Measurements from ENCODE around the gene HMG20B. TPM values are rescaled to one million over a fixed set of nuclear protein-coding genes. Genes with fewer than 3 reads are reported as not detected.

Gene HMG20B
- total and polyA plus RNA-seq, 2 experiments from 2014 or later = 62.6 to 82.3 TPM

DNA sequence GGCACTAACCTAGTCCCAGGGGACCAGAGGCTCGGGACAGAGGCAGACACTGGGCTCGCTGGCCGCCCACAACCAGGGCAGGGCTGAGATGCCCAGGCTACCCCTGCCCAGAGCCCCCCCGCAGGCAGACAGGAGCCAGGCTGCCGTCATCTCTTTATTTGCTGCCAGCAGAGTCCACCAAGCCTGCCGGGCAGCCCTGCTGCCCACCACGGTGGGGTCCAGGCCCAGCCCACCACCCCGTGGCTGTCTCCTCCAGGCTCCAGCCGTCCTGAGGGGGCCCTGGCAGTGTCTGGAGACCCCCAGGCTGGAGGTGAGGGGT is 28.7 kb upstream of the HMG20B start:
- no peak overlapping the region for H2AFZ ChIP-seq
- no peak overlapping the region for H3K4me2 ChIP-seq
- H3K79me2 ChIP-seq = no peaks in the 10 kb centered on the region
- no peaks in the 10 kb centered on the region for H3K27me3 ChIP-seq
- no peaks in the 10 kb centered on the region for H4K20me1 ChIP-seq (ENCODE audit: insufficient read depth, poor library complexity, severe bottlenecking)
- WGBS (ENCODE audit: low lambda C conversion rate, missing lambda C conversion rate) = 87% methylated on average over 9 of the region's 9 CpGs
- no peak overlapping the region for H3K27ac ChIP-seq
- no peaks in the 10 kb centered on the region for H3K36me3 ChIP-seq (replicated peaks; ENCODE audit: insufficient read depth, low read depth)
- TF ChIP-seq, protein P1, sequence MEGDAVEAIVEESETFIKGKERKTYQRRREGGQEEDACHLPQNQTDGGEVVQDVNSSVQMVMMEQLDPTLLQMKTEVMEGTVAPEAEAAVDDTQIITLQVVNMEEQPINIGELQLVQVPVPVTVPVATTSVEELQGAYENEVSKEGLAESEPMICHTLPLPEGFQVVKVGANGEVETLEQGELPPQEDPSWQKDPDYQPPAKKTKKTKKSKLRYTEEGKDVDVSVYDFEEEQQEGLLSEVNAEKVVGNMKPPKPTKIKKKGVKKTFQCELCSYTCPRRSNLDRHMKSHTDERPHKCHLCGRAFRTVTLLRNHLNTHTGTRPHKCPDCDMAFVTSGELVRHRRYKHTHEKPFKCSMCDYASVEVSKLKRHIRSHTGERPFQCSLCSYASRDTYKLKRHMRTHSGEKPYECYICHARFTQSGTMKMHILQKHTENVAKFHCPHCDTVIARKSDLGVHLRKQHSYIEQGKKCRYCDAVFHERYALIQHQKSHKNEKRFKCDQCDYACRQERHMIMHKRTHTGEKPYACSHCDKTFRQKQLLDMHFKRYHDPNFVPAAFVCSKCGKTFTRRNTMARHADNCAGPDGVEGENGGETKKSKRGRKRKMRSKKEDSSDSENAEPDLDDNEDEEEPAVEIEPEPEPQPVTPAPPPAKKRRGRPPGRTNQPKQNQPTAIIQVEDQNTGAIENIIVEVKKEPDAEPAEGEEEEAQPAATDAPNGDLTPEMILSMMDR (IDR thresholded peaks at IDR 0.05; ENCODE audit: poor library complexity) = no peak
- no peak for TF ChIP-seq EZH2phosphoT487 (IDR thresholded peaks at IDR 0.05; ENCODE audit: low read depth, severe bottlenecking, unreplicated experiment)
- no peak for TF ChIP-seq EZH2 (IDR thresholded peaks at IDR 0.05; ENCODE audit: borderline replicate concordance)
- no peaks in the 10 kb centered on the region for H3K9me2 ChIP-seq (replicated peaks; ENCODE audit: insufficient read depth)
- no peak for DNase-seq (ENCODE audit: low spot score)
- H3K9me3 ChIP-seq (ENCODE audit: low read depth) = no peaks in the 10 kb centered on the region
- no peak overlapping the region for H3K4me3 ChIP-seq
- H3K4me1 ChIP-seq (ENCODE audit: insufficient read depth) = no peaks in the 10 kb centered on the region

DNA sequence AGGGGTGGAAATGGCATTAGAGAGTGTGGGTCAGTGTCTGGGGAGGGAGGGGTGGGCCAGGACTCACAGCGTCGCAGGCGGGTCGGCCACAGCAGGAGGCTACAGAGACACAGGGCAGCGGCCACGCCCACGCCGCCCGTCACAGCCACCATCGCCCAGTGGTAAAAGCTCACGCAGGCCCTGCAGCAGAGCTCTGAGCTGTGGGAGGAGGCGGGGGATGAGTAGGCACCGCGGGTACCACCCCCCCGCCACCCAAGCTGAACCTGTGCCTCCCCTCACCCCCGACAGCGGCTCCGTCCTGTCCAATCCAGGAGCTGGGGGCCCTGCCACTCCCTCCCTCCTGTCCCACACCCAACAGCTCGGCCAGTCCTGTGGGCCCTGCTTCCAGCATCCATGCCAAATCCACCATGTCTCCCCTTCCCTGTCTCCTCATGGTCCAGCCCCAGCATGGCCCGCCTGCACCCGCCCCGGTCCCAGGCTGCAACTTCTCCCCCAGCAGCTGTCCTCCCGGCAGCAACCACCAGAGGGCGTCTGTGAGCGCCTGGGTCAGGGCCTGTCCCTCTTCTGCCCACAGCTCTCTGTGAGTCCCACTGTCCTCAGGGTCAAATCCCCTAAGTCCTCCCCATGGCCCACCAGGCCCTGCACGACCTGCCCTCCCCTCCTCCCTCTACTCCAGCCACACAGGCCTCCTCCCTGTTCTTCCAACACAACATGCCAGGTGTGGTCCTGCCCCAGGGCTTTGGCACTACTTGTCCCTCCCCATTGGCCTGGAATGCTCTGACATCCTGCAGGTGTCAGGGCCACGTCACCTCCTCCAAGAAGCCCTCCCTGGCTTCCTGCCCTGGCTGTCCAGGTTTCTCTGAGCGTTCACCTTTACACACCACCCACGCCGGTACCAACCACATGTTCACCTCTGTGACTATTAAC is 27.7 kb upstream of the HMG20B start:
- Histone ChIP-seq H3K36me3 (replicated peaks; ENCODE audit: insufficient read depth, low read depth) (no peaks in the 10 kb centered on the region), H3K4me2 (no peak overlapping the region), H3K9me3 (ENCODE audit: low read depth) (no peaks in the 10 kb centered on the region), H3K79me2 (no peaks in the 10 kb centered on the region), H3K4me3 (no peak overlapping the region), H3K27ac (no peak overlapping the region), H3K9me2 (replicated peaks; ENCODE audit: insufficient read depth) (no peaks in the 10 kb centered on the region), H4K20me1 (ENCODE audit: insufficient read depth, poor library complexity, severe bottlenecking) (no peaks in the 10 kb centered on the region), H2AFZ (no peak overlapping the region), H3K27me3 (no peaks in the 10 kb centered on the region), H3K4me1 (ENCODE audit: insufficient read depth) (no peaks in the 10 kb centered on the region)
- TF ChIP-seq, protein P1 (IDR thresholded peaks at IDR 0.05; ENCODE audit: poor library complexity) = peak; percentile 85
- no peak for TF ChIP-seq EZH2phosphoT487 (IDR thresholded peaks at IDR 0.05; ENCODE audit: low read depth, severe bottlenecking, unreplicated experiment)
- 62% methylated on average over 17 of the region's 30 CpGs for WGBS (ENCODE audit: low lambda C conversion rate, missing lambda C conversion rate)
- DNase-seq (ENCODE audit: low spot score) = peak; percentile 58

DNA sequence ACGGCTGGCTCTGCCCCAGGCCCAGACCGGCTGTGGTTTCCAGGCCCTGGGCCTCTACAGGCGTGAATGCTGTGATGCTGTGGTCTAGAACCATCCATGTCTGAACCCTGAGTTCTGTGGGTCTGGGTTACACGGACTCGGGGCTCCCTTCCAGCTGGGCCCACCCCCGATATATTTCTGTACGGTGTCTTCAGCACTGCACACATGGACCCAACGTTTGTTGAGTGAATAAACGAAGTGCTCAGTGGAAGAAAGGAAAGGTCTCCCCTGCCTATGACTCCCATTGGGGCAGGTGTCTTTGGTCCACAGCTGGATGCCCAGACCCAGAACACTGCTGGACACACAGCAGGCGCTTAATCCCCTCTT is 27.1 kb upstream of the HMG20B start:
- H3K36me3 ChIP-seq (replicated peaks; ENCODE audit: insufficient read depth, low read depth) = no peaks in the 10 kb centered on the region

DNA sequence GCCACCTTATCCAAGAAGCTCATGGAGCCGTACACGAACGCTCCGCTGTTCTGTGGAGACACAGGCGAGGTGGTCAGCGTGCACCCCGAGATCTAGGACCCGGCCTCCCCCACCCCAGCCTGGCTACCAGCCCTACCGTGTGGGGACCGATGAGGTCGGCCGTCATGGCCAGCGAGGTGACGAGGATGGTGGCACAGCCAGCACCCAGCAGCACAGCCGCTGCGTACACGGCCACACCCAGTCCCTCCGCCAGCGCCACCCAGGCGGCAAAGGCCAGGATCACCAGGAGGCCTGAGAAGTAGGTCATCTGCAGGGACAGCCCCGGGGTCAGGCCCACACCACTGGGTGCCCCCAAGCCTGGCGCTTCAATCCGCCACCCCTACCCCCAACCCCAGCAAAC is 26.6 kb upstream of the HMG20B start:
- H3K4me1 ChIP-seq (ENCODE audit: insufficient read depth) = no peaks in the 10 kb centered on the region
- no peaks in the 10 kb centered on the region for H3K36me3 ChIP-seq (replicated peaks; ENCODE audit: insufficient read depth, low read depth)
- no peak overlapping the region for H3K4me3 ChIP-seq
- H3K9me2 ChIP-seq (replicated peaks; ENCODE audit: insufficient read depth) = no peaks in the 10 kb centered on the region
- no peak for DNase-seq (ENCODE audit: low spot score)
- no peaks in the 10 kb centered on the region for H4K20me1 ChIP-seq (ENCODE audit: insufficient read depth, poor library complexity, severe bottlenecking)
- H3K4me2 ChIP-seq = no peak overlapping the region
- no peak overlapping the region for H2AFZ ChIP-seq
- H3K27me3 ChIP-seq = no peaks in the 10 kb centered on the region
- WGBS (ENCODE audit: low lambda C conversion rate, missing lambda C conversion rate) = 93% methylated on average over 22 of the region's 23 CpGs
- no peaks in the 10 kb centered on the region for H3K9me3 ChIP-seq (ENCODE audit: low read depth)
- TF ChIP-seq EZH2 (IDR thresholded peaks at IDR 0.05; ENCODE audit: borderline replicate concordance) = no peak
- no peak for TF ChIP-seq EZH2phosphoT487 (IDR thresholded peaks at IDR 0.05; ENCODE audit: low read depth, severe bottlenecking, unreplicated experiment)
- TF ChIP-seq, protein P1 (IDR thresholded peaks at IDR 0.05; ENCODE audit: poor library complexity) = no peak
- H3K27ac ChIP-seq = no peak overlapping the region
- no peaks in the 10 kb centered on the region for H3K79me2 ChIP-seq

More for the DNA sequence above, 27.1 kb upstream of the HMG20B start:
- no peak overlapping the region for H3K27ac ChIP-seq
- no peak overlapping the region for H3K4me2 ChIP-seq
- H3K9me3 ChIP-seq (ENCODE audit: low read depth) = no peaks in the 10 kb centered on the region
- no peaks in the 10 kb centered on the region for H3K4me1 ChIP-seq (ENCODE audit: insufficient read depth)
- 89% methylated on average over 10 of the region's 10 CpGs for WGBS (ENCODE audit: low lambda C conversion rate, missing lambda C conversion rate)
- no peaks in the 10 kb centered on the region for H3K79me2 ChIP-seq
- no peaks in the 10 kb centered on the region for H3K27me3 ChIP-seq
- H2AFZ ChIP-seq = no peak overlapping the region
- no peaks in the 10 kb centered on the region for H4K20me1 ChIP-seq (ENCODE audit: insufficient read depth, poor library complexity, severe bottlenecking)
- H3K4me3 ChIP-seq = no peak overlapping the region
- H3K9me2 ChIP-seq (replicated peaks; ENCODE audit: insufficient read depth) = no peaks in the 10 kb centered on the region
- no peak for TF ChIP-seq EZH2phosphoT487 (IDR thresholded peaks at IDR 0.05; ENCODE audit: low read depth, severe bottlenecking, unreplicated experiment)
- DNase-seq (ENCODE audit: low spot score) = no peak
